ENCODE results near the gene DTD1. TPM values are rescaled to one million over a fixed set of nuclear protein-coding genes. Genes with fewer than 3 reads are reported as not detected.

The DTD1 gene
- total and polyA plus RNA-seq, 2 of the 13 experiments (the other 11 are each of a cell fraction or from before 2014, with no cell fraction given), result 41.2 to 79.3 TPM

DNA sequence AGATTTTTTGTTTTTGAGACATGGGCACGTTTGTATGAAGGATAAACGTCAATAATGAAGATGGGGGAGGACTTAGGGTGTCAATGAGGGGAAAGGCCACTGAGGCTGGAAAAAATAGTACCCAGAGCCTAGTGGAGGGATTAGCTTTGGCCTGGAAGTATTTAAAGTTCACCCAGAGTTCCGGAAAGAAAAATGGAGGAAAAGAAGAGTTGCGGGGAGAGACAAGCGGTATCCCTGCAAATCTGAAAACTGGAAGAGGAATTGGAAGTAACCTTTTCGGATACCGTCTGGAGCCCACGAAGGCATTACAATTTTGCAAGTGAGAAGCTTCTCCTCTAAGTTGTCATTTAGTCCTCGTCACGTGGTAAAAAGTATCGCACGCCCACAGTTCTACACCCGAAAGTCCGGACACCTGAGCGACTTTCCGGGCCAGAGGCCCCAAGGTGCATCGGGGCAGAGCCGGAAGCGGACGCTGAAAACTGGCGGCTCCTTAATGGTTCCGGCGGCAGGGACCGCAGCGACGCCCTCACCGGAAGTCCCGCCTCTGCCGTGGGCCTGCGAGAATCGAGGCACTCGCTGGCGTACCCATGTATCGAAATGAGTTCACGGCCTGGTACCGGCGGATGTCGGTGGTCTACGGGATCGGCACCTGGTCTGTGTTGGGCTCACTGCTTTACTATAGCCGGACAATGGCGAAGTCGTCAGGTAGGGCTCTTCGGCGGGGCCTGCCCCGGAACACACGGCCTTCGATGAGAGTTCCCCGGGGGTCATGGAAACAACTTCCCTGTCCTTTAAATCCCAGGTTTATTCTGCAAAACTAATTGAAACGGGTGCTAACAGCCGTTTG, 20.7 kb upstream of the DTD1 start, which contains the start of gene SMIM26 (continued):
- TF ChIP-seq JDP2 (CRISPR knock-in tag; IDR thresholded peaks at IDR 0.05; ENCODE audit: borderline replicate concordance) (no peak; the same call in 1 of the 2 replicates), ZGPAT (CRISPR knock-in tag; IDR thresholded peaks at IDR 0.05) (peak; percentile 99), ZNF570 (CRISPR knock-in tag; IDR thresholded peaks at IDR 0.05; ENCODE audit: borderline replicate concordance) (no peak), HOXA9 (CRISPR knock-in tag; IDR thresholded peaks at IDR 0.05; ENCODE audit: borderline replicate concordance) (peak; percentile 65; the same call in 1 of the 2 replicates), ZBTB1 (CRISPR knock-in tag; IDR thresholded peaks at IDR 0.05; ENCODE audit: borderline replicate concordance) (no peak), ZNF33A (CRISPR knock-in tag; IDR thresholded peaks at IDR 0.05; ENCODE audit: borderline replicate concordance) (no peak; the same call in 1 of the 2 replicates), CENPBD1 (CRISPR knock-in tag; IDR thresholded peaks at IDR 0.05; ENCODE audit: borderline replicate concordance, low read depth) (no peak), GABPB1 (CRISPR knock-in tag; IDR thresholded peaks at IDR 0.05) (peak; percentile 100)
- TF ChIP-seq, protein P1, sequence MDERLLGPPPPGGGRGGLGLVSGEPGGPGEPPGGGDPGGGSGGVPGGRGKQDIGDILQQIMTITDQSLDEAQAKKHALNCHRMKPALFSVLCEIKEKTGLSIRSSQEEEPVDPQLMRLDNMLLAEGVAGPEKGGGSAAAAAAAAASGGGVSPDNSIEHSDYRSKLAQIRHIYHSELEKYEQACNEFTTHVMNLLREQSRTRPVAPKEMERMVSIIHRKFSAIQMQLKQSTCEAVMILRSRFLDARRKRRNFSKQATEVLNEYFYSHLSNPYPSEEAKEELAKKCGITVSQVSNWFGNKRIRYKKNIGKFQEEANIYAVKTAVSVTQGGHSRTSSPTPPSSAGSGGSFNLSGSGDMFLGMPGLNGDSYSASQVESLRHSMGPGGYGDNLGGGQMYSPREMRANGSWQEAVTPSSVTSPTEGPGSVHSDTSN (CRISPR knock-in tag; IDR thresholded peaks at IDR 0.05), result 0 out of 2 replicates have a peak, but pooled peaks have one; percentile 39
